Vagina (tissue), 2 donors: ENCODE measurements around the gene BBS2.

Experiments used
- POLR2A ChIP-seq, 2 donors: fragments of 450-650 bp; IDR thresholded peaks; one replicate each; pipeline ENCODE4 v1.6.1; 2017; ENCODE audit warnings: antibody characterized with exemption in 2 of 2, mild to moderate bottlenecking in 2 of 2, moderate library complexity in 2 of 2
- POLR2AphosphoS5 ChIP-seq, 2 donors: sonication (generic); formaldehyde crosslinking; IDR thresholded peaks; one replicate each; pipeline ENCODE4 v1.9.0; 2017; ENCODE audit warnings: antibody characterized with exemption in 2 of 2, mild to moderate bottlenecking in 2 of 2, low read depth in 1 of 2; ENCODE audit not compliant: insufficient read depth in 1 of 2

DNA sequence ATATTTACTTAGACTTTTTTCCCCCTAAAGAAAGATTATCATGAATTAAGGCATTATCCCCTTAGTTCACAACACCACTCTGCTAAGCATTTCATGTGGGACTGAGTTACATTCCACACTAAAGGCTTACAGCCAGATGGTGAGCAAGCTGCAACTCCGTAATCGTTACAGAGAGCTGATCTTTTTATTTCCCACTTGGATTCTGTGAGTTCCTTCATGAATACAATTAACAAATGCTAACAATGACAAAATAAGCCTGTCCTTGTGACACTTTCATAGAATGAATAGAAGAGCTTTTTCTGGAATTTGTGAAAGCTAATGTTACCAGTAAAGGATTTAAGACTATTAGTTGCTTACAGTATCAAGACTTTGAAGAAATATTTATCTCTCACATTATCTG is 59.7 kb downstream of the BBS2 start:
- TF ChIP-seq POLR2A (IDR thresholded peaks at IDR 0.05) (no peak), POLR2AphosphoS5 (IDR thresholded peaks at IDR 0.05; ENCODE audit: insufficient read depth in 1 of 2, low read depth in 1 of 2) (no peak)
